Measurements from ENCODE around the gene DOK6. TPM values are rescaled to one million over a fixed set of nuclear protein-coding genes. Genes with fewer than 3 reads are reported as not detected.
"Not testable (repeated sequence)": the region's sequence is repeated elsewhere in the genome, so short reads cannot be mapped to it uniquely, and the experiment has no call there.

DOK6 gene
- total and polyA plus RNA-seq, 8 donors, result 0.15 to 1.3 (median 0.33) TPM

DNA sequence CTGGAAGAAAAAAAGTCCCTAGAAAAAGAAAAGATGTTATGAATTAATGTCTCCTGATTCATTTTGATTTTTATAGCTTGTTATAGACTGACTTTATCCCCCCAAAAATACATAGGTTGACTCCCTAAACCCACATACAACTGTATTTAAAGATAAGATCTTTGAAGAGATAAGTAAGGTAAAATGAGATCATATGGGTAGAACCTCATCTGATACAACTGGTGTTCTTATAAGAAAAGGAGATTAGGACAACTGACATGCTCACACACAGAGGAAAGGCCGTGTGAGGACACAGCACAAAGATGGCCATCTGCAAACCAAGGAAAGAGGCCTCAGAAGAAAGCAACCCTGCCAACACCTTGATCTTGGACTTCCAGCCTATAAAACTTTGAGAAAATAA, 429.5 kb downstream of the DOK6 start:
- H3K4me3 ChIP-seq, result no peak overlapping the region
- FAIRE-seq (no peak), DNase-seq (no peak), ATAC-seq (no peak)
- no peaks in the 10 kb centered on the region for H3K9me3 ChIP-seq
- TF ChIP-seq, protein P1, sequence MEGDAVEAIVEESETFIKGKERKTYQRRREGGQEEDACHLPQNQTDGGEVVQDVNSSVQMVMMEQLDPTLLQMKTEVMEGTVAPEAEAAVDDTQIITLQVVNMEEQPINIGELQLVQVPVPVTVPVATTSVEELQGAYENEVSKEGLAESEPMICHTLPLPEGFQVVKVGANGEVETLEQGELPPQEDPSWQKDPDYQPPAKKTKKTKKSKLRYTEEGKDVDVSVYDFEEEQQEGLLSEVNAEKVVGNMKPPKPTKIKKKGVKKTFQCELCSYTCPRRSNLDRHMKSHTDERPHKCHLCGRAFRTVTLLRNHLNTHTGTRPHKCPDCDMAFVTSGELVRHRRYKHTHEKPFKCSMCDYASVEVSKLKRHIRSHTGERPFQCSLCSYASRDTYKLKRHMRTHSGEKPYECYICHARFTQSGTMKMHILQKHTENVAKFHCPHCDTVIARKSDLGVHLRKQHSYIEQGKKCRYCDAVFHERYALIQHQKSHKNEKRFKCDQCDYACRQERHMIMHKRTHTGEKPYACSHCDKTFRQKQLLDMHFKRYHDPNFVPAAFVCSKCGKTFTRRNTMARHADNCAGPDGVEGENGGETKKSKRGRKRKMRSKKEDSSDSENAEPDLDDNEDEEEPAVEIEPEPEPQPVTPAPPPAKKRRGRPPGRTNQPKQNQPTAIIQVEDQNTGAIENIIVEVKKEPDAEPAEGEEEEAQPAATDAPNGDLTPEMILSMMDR (IDR thresholded peaks at IDR 0.05), result no peak
- WGBS, 2 donors, result 86 to 100% methylated on average over 1 of the region's 1 CpG
- H3K36me3 ChIP-seq, result no peaks in the 10 kb centered on the region
- H3K4me1 ChIP-seq, result no peaks in the 10 kb centered on the region
- intact Hi-C loops (cut with DNase I), result no loop called here
- no peaks in the 10 kb centered on the region for H3K27me3 ChIP-seq
- no peak overlapping the region for H3K27ac ChIP-seq

DNA sequence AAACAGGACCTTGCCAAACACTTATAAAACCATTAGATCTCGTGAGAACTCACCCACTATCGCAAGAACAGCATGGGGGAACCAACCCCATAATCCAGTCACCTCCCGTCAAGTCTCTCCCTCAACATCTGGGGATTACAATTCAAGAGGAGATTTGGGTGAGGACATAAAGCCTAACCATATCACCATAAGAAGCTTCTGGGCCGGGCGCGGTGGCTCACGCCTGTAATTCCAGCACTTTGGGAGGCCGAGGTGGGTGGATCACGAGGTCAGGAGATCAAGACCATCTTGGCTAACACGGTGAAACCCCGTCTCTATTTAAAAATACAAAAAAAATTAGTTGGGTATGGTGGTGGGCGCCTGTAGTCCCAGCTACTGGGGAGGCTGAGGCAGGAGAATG, 434.3 kb downstream of the DOK6 start:
- H3K27me3 ChIP-seq; H3K4me1 ChIP-seq; intact Hi-C loops (cut with DNase I); H3K9me3 ChIP-seq; H3K4me3 ChIP-seq; ATAC-seq; FAIRE-seq; DNase-seq; H3K36me3 ChIP-seq; H3K27ac ChIP-seq: not testable (repeated sequence)
- WGBS, 2 donors, result 91 to 94% methylated on average over 12 of the region's 12 CpGs

DNA sequence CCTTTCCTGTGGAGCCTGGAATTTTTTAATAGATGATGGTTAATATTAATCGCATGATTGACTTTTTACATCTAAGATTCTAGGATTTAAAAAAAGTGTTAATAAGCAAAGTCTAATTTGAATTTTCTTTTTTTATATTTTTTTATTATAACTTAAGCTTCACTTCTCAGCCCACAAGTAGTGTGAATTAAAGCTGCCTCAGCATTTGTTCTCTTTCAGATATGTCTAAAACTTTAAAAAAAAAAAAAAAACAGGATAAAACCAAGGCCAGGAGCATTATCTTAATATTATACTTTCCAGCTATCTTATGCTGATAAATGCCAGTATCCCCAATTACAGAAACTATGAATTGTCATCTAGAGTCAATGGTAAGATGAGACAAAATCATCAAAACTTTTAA, 437.3 kb downstream of the DOK6 start:
- Histone ChIP-seq H3K27me3 (peaks cover 0 to 4% (median 0%) of the 10 kb centered on the region in 4 donors), H3K4me1 (no peaks in the 10 kb centered on the region), H3K9me3 (no peaks in the 10 kb centered on the region), H3K36me3 (no peaks in the 10 kb centered on the region), H3K27ac (no peak overlapping the region), H3K4me3 (no peak overlapping the region)
- WGBS, 2 donors, result 93 to 95% methylated on average over 1 of the region's 1 CpG
- no peak for FAIRE-seq
- intact Hi-C loops (cut with DNase I), result no loop called here
- no peak for ATAC-seq
- no peak for DNase-seq
- TF ChIP-seq, protein P1 (IDR thresholded peaks at IDR 0.05), result no peak

DNA sequence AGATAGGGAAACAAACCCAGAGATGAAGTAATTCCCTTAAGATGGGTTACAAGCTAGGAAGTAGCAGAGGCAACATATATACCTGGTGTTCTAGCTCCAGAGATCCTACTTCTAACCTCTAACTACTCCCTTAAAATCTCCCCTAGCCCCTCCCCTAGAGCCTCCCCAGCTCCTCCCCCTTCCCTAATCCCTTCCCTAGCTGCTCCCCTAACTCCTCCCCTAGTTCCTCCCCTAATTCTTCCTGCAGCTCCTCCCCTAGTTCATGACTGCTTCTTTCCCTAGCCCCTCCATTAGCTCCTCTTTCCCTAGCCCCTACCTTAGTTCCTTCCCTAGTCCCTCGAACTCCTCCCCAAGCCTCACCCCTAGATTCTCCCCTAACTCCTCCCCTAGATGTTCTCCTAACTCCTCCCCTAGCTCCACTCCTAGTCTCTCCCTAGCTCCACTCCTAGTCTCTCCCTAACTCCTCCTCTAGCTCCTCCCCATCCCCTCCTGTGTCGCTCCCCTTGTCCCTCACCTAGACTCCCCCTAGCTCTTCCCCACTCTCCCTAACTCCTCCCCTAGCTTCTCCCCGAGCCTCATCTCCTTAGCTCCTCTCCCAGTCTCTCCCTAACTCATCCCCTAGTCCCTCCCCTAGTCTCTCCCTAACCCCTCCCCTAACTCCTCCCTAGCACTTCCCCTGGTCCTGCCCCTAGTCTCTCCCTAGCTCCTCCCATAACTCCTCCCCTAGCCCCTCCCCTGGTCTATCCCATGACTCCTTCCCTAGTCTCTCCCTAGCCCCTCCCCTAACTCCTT, 438.1 kb downstream of the DOK6 start:
- no peaks in the 10 kb centered on the region for H3K9me3 ChIP-seq
- intact Hi-C loops (cut with DNase I), result no loop called here
- WGBS, 2 donors, result 85 to 94% methylated on average over 3 of the region's 3 CpGs
- no peaks in the 10 kb centered on the region for H3K36me3 ChIP-seq
- TF ChIP-seq, protein P1 (IDR thresholded peaks at IDR 0.05), result no peak
- no peak for FAIRE-seq
- no peak overlapping the region for H3K27ac ChIP-seq
- no peaks in the 10 kb centered on the region for H3K4me1 ChIP-seq
- peaks cover 0 to 4% (median 0%) of the 10 kb centered on the region in 4 donors for H3K27me3 ChIP-seq
- H3K4me3 ChIP-seq, result no peak overlapping the region
- ATAC-seq, result no peak
- no peak for DNase-seq

DNA sequence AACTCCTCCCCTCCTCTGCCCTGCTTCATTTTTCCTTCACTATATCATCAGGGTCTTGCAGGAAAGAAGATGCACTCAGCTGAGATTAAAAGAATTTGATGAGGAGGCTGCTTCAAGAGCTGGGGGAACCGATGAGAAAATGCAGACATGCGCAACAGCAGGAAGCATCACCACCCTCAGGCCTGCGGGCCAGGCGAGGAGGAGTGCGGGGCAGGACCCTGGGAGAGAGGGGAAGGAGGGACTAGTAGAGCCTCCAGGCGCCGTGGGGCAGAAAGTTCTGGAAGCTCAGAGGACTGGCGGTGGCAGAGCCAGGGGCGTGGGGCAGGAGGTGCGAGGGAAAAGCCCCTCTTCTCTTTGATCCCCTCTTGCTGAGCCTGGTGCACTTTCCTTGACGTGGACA, 438.8 kb downstream of the DOK6 start:
- intact Hi-C loops (cut with DNase I), result no loop called here
- no peak for ATAC-seq
- FAIRE-seq, result no peak
- no peaks in the 10 kb centered on the region for H3K9me3 ChIP-seq
- TF ChIP-seq, protein P1 (IDR thresholded peaks at IDR 0.05), result no peak
- DNase-seq, result peak in 1 of 6 donors; percentile 64
- no peak overlapping the region for H3K4me3 ChIP-seq
- H3K27me3 ChIP-seq, result peaks cover 0 to 4% (median 0%) of the 10 kb centered on the region in 4 donors
- no peaks in the 10 kb centered on the region for H3K4me1 ChIP-seq
- no peaks in the 10 kb centered on the region for H3K36me3 ChIP-seq
- WGBS, 2 donors, result 90 to 92% methylated on average over 11 of the region's 11 CpGs
- H3K27ac ChIP-seq, result no peak overlapping the region
